Peyer's patch (tissue), 4 donors: Measurements from ENCODE around the gene ZNF280D. TPM values are rescaled to one million over a fixed set of nuclear protein-coding genes. Genes with fewer than 3 reads are reported as not detected.

Source experiments
- DNase-seq, 3 donors: peaks; one replicate each; pipeline ENCODE4 v3.0.0-alpha.2; 2017 to 2019
- H3K27ac ChIP-seq, 4 donors: fragments of 200-600 bp; sonication (generic); one replicate each; pipeline ENCODE4 v1.5.1; 2016 to 2019
- H3K27me3 ChIP-seq, 2 donors: fragments of 200-600 bp; sonication (generic); one replicate each; pipeline ENCODE4 v1.5.1; 2019
- H3K36me3 ChIP-seq, 3 donors: fragments of 200-600 bp; sonication (generic); one replicate each; pipeline ENCODE4 v1.5.1; 2016 to 2019
- H3K4me1 ChIP-seq, 4 donors: fragments of 200-600 bp; sonication (generic); one replicate each; pipeline ENCODE4 v1.5.1; 2016 to 2019
- H3K4me3 ChIP-seq, 4 donors: fragments of 200-600 bp; sonication (generic); 1 replicate in 3 of 4; 2 replicates in 1 of 4; pipeline ENCODE4 v1.5.1; 2016 to 2019; ENCODE audit warnings: mild to moderate bottlenecking in 1 of 4
- H3K9me3 ChIP-seq, 4 donors: fragments of 200-600 bp; sonication (generic); one replicate each; pipeline ENCODE4 v1.5.1; 2016 to 2019; ENCODE audit warnings: mild to moderate bottlenecking in 1 of 4
- CTCF ChIP-seq, 6 experiments: fragments of 450-650 bp in 4 of 6; fragments of 200-600 bp in 2 of 6; sonication (generic) in 1 of 6; IDR thresholded peaks; one replicate each; pipeline ENCODE4 v1.5.1; 2017 to 2019; ENCODE audit warnings: antibody characterized with exemption in 6 of 6, mild to moderate bottlenecking in 3 of 6, moderate library complexity in 1 of 6
- POLR2A ChIP-seq, 2 donors: fragments of 450-650 bp; IDR thresholded peaks; one replicate each; pipeline ENCODE4 v1.5.1; 2017; ENCODE audit warnings: antibody characterized with exemption in 2 of 2, mild to moderate bottlenecking in 2 of 2, moderate library complexity in 2 of 2
- total RNA-seq, 4 donors: library from RNA; depleted of rRNA; stranded (reverse); fragments of >200 nt; gene quantifications; one replicate each; pipeline ENCODE4 v1.1.0, GENCODE V29; 2016

ZNF280D gene
- total RNA-seq, 4 donors from 2014 or later = 34.2 to 82.5 (median 45.1) TPM

- H3K9me3 ChIP-seq = no peaks in the 10 kb centered on the region
- peaks cover 0 to 25% (median 0%) of the 10 kb centered on the region in 4 donors for H3K4me1 ChIP-seq
- peak in 1 of 3 donors; percentile 51 for DNase-seq
- peak overlapping the region; percentile 89 to 98 (median 94) for H3K27ac ChIP-seq
- H3K36me3 ChIP-seq = no peaks in the 10 kb centered on the region
- no peaks in the 10 kb centered on the region for H3K27me3 ChIP-seq
- H3K4me3 ChIP-seq = peak overlapping the region; percentile 70 to 91 (median 80)
- TF ChIP-seq CTCF (IDR thresholded peaks at IDR 0.05) = no peak
- no peak for TF ChIP-seq POLR2A (IDR thresholded peaks at IDR 0.05)
Observed at GRCh38 chr15:56732135-56732885, 999 bp downstream of the ZNF280D start.

GRCh38 chr15:56731548-56731947, 1.8 kb downstream of the ZNF280D start:
- DNase-seq = no peak
- TF ChIP-seq POLR2A (IDR thresholded peaks at IDR 0.05) (no peak), CTCF (IDR thresholded peaks at IDR 0.05) (no peak)
- Histone ChIP-seq H3K4me3 (peak overlapping the region in 2 of 4 donors; percentile 84 to 91), H3K27me3 (no peaks in the 10 kb centered on the region), H3K27ac (peak overlapping the region; percentile 33 to 98 (median 94)), H3K36me3 (peaks cover 0 to 4% (median 0%) of the 10 kb centered on the region in 3 donors), H3K9me3 (no peaks in the 10 kb centered on the region), H3K4me1 (peaks cover 0 to 27% (median 0%) of the 10 kb centered on the region in 4 donors)

- Histone ChIP-seq H3K27me3 (no peaks in the 10 kb centered on the region), H3K36me3 (peaks cover 0 to 4% (median 0%) of the 10 kb centered on the region in 3 donors), H3K9me3 (no peaks in the 10 kb centered on the region), H3K27ac (no peak overlapping the region), H3K4me1 (peaks cover 0 to 30% (median 0%) of the 10 kb centered on the region in 4 donors), H3K4me3 (no peak overlapping the region)
- TF ChIP-seq POLR2A (IDR thresholded peaks at IDR 0.05) (no peak), CTCF (IDR thresholded peaks at IDR 0.05) (no peak)
- no peak for DNase-seq
Observed at GRCh38 chr15:56729561-56729960, 3.7 kb downstream of the ZNF280D start.

GRCh38 chr15:56725386-56725785, 7.9 kb downstream of the ZNF280D start:
- Histone ChIP-seq H3K4me1 (peaks cover 0 to 13% (median 0%) of the 10 kb centered on the region in 4 donors), H3K27ac (no peak overlapping the region), H3K9me3 (no peaks in the 10 kb centered on the region), H3K27me3 (no peaks in the 10 kb centered on the region), H3K36me3 (peaks cover 0 to 4% (median 0%) of the 10 kb centered on the region in 3 donors), H3K4me3 (no peak overlapping the region)
- no peak for DNase-seq
- no peak for TF ChIP-seq CTCF (IDR thresholded peaks at IDR 0.05)
- no peak for TF ChIP-seq POLR2A (IDR thresholded peaks at IDR 0.05)

GRCh38 chr15:56724232-56724631, 9.1 kb downstream of the ZNF280D start:
- H3K9me3 ChIP-seq = no peaks in the 10 kb centered on the region
- no peak for TF ChIP-seq POLR2A (IDR thresholded peaks at IDR 0.05)
- TF ChIP-seq CTCF (IDR thresholded peaks at IDR 0.05) = no peak
- peaks cover 0 to 4% (median 0%) of the 10 kb centered on the region in 3 donors for H3K36me3 ChIP-seq
- H3K4me3 ChIP-seq = no peak overlapping the region
- DNase-seq = no peak
- H3K4me1 ChIP-seq = peaks cover 0 to 8% (median 0%) of the 10 kb centered on the region in 4 donors
- H3K27ac ChIP-seq = no peak overlapping the region
- H3K27me3 ChIP-seq = no peaks in the 10 kb centered on the region
